Islet precursor cell (in vitro differentiated cells): ENCODE results near the gene POFUT2.
A peak's percentile ranks its signal among the peaks of the same experiment; 100 is the strongest.

Experiments used
- DNase-seq: peaks from one replicate; pipeline ENCODE4 v3.0.0-alpha.2; 2018

POFUT2 gene

DNA sequence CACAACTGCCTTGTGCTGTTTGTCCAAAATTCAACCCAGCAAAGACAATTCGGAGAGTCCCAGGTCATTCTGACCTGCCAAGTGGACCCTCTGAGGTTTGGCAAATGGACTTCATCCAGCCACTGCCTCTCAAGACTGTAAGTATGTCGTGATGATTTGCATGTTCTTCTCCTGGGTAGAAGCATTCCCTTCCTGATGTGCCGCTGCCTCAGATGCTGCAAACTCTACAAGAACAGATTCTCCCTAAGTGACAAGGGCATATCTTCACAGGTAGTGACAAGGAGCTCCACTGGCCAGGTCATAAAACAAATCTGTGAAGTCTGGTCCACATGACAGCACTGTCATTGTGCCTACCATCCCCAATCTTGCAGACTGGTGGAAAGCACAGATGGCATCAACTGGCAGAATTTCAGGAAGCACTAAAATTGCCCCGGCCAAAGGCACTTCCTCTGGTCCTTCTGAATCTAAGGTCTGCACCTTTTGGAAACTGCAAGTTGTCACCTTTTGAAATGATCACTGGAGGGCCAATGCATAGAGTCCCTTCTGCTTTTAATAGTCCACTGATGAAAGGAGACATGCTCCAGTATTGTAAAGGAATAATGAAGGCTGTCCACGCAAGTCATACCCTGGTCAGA, 27.4 kb downstream of the POFUT2 start:
- peak; percentile 45 for DNase-seq

DNA sequence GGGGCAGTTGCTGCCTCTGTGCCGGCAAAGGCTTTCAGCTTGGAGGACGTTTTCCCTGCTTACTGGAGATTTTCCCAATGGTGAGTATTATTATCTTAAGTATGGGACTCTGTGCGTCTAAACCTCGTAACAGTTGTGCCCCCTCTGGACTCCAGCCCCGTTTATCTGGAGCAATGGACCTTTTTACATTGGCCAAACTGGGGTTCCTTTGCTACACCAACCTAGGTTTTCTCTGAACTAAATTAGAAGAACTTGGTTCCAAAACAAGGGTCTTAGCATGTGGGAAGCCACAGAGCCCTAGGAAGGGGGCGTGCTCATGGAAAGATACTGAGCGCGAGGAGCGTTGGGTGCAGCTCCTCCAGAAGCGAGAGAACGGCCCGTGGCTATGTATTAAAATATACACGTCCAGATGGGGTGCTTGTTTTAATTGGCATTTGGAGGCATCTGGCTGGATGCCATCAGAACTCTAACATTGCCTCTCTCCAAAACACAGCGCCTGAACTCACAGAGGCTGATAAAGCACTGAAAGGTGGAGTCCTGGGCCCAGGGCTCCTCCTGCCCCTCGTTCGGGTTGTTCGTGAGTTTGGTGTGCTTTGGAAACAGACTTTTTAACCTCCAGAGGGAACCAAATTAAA, 28.4 kb downstream of the POFUT2 start:
- DNase-seq = no peak

DNA sequence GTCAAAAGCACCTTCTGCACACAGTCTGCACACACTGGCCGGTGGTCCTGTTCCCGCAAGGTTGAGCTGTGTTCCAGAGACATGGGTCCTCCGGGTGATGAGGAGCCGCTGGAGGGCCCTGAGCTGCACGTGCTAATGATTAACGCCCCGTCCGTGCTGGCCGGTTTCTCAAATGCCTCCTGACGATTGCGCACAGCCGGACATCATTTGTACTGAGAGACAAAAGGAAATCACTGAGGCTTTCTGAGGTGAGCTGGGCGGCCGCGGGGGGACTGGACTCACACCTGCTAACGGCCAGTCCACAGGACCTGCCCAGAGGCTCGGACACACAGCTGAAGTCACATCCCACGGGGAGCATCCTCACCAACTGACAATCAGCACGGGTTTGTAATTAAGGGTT, 29.2 kb downstream of the POFUT2 start:
- DNase-seq = peak; percentile 47

DNA sequence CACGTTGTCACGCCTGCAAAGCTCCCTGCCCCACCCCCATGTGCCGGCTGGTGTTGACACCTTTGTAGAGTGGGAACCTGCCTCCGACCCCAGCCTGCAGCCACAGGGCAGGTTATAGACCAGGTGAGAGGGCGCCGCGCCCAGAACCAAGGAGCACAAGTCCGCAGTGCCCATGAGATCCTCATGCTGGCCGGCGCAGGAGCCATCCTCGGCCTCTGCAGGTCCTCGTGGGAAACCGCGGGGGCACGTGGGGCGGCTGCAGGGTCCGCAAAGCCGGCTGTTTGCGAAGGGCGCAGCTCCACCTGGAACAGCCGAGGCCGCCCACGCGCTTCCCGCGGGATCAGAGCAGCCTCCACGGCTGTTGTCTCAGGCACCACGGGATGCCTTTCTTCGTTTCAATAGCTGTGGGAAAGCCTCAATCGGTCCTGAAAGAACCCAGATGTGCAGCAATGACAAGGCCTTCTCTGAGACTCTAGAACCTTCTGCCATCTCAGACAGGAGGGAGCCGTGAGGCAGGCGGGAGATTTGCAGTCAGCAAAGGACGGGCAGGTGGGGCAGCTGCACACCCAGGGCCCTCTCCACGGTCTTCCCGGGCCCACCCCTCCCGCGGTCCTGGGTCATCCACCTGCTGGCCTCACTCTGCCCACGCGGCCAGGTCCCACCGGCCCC, 29.9 kb downstream of the POFUT2 start:
- DNase-seq = peak; percentile 54

DNA sequence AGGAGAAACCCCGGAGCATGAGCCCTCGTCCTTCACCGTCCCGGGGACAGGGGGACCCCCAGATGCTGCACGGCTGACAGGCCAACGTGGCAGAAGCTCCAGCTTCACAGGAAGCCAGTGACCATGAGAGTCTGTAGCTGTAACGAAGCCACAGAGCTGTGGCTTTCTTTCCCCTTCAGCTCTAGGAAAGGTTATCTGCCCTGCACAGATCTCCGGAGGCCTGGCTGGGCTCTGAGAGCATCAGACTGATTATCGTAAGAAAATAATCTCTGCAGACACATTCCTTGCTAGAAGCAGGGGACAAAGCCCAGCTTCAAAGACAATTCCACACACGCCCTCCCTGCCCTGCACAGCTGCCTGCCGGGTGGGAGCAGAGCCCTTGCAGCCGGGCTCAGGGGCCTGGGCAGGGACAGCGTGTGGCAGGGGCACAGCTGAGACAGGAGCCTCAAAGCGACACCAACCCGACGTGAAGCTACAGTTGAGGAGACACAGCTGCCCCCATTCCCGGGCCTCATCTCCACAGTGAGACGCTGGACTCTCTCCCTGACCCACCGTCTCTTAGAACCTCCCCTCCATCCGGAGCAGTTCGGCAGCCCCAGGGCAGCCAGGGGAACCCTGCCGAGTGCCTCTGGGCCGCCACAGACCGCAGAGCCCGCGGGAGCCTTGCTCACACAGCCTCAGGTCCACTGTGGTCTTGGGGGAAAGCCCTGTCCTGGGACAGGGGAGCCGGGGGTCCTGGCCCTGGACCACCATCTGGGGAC, 30.6 kb downstream of the POFUT2 start:
- peak; percentile 60 for DNase-seq

DNA sequence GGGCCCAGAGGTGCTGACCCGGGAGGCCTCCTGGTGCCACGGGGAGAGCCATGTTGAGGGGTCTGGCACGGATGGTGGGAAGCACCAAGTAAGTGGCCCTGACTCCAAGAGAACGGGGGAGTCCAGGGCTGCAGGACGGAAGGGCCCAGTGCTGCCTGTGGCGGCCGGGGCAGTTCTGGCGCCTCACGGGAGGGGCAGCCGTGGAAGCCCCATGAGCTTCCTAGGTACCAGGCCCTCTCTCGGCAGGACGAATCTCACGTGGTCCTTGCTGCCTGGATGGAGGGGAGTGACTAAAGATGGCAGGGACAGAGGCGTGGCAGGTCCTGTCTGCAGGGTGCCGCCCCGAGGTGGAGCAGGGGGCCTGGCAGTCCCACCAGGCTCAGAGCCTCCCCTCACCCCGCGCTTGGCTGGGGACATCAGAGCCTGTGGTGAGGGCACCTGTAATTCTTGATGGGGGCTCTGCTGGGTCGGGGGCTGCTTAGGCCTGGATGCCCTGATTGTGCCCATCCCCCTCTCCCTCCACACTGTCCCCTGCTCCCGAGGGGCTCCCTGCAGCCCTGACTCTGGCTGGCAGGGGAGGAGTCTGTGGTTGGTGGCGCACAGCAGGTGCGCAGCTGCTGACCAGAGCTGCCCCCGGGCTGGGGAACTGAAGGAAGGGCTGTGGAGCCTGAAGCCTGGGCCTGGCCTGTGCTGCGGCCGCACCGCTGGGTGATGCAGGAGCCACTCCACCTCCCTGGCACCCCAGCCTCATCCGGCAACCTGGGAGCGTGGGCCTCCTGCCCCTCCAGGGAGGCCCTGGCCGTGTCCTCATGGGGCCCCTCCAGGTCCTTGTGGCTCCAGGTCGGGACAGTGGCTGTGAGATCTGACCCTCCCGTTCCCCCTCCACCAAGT, 31.4 kb downstream of the POFUT2 start:
- DNase-seq = no peak

DNA sequence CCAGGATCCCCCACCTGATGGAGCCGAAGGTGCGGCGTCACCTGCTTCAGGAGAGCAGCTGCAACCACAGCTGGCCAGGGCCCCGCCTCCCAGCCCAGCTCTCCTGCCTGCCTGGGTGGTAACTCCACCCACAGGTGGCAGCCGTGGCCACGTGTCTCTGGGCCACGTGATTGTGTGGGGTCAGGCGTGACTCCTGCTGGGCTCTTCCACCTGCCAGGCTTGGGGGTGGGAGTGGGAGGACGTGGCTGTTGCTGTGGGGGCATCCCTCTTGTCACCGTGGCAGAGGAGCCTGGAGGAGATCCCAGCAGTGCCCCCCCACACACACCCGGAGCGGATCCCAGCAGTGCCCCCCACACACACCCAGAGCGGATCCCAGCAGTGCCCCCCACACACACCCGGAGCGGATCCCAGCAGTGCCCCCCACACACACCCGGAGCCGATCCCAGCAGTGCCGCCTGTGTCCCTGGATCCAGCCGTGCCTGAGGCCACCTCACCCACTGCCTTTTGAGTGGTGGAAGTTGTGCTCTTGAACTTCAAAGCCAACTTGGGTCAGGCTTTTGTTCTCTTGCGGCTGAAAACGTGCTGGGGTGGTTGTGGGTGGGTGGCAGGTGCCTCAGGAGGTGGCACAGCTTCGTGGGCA, 32.2 kb downstream of the POFUT2 start:
- peak; percentile 52 for DNase-seq

DNA sequence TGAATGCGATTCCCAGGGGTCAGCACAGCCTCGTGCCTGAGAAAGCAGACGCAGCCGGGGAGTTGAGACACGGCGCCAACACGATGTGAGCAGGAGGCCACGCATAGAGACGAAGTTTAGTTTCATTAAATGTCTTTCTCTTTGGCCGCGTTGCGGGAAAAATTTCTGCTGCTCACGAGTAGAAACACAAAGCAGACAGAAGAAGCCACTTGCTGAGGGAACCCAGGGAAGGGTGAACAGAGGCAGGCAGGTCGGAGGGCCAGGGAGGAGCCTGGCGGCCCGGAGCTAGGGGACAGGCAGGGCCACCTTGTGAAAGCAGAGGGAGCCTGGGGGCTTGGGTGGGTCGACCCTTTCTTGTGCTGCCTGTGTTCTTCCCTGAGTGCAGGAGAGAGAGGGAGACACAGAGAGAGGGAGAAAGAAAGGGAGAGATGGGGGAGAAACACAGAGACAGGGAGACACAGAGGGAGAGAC, 33.2 kb downstream of the POFUT2 start:
- DNase-seq = peak; percentile 44

DNA sequence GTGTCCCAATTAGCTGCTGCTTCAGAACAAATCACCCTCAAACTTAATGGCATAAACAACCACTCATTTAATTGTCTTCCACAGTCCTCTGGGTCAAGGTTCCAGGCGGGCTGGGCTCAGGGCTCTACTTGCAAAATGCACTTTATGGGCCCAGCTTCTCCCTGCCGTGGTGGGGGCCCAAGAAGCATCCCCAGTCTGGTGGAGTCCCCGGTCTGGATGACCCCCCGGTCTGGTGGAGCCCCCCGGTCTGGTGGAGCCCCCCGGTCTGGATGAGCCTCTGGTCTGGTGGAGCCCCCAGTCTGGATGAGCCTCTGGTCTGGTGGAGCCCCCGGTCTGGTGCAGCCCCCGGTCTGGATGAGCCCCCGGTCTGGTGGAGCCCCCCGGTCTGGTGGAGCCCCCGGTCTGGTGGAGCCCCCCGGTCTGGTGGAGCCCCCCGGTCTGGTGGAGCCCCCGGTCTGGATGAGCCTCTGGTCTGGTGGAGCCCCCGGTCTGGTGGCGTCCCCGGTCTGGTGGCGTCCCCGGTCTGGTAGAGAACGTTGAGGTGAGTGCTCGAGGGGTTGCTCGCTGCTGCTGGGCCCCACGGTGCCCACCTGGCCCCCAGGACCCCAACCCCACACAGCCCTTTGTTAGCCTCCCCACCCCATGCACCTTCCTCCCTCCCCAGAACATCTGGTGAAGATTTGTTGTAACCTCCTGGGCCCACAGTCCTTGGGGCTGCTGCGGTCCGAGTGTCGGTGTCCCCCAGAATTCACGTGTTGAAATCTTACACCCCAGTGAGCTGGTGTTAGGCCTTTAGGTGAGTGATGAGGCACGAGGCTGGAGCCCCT, 33.8 kb downstream of the POFUT2 start:
- no peak for DNase-seq

DNA sequence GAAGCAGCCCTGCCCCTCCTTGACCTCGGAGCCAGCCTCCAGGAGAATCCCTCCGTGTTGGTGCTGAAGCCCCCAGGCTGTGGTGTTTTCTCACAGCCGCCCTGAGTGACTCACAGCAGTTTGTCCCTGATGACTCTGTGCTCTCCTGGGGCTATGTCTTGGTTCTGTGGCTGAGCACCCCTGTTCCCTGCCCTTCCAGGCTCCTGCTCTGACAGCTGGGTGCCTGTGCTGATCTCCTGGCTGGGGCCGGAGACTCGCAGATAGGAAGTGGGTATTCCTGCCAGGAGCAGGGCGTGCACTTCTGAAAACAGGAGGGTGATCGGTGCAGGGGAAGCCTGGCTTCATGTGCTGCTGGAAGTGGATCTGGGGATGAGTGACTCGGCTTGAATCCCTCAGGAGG, 34.5 kb downstream of the POFUT2 start:
- DNase-seq = peak; percentile 92

DNA sequence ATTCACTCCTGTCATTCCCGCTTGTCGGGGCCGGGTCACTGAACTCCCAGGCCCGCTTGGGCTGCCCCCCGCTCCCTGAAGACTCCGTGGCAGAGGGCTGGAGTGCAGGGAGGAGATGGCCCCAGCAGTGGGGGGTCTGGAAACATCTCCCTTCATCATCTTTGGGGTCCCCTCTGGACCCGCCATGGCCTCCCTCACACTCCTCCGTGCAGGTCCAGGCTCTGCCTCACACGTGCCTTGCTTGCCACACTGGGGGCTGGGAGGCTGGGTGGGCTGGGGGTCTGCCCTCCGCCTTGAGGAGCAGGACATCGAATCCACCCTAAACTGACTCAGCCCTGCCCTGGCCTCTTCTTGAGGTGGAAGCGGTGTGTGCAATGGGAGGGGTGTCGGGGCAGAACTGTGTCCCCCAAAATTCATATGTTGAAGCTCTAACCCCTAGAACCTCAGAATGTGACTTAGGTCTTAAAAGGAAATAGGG, 35.2 kb downstream of the POFUT2 start:
- DNase-seq = peak; percentile 42

DNA sequence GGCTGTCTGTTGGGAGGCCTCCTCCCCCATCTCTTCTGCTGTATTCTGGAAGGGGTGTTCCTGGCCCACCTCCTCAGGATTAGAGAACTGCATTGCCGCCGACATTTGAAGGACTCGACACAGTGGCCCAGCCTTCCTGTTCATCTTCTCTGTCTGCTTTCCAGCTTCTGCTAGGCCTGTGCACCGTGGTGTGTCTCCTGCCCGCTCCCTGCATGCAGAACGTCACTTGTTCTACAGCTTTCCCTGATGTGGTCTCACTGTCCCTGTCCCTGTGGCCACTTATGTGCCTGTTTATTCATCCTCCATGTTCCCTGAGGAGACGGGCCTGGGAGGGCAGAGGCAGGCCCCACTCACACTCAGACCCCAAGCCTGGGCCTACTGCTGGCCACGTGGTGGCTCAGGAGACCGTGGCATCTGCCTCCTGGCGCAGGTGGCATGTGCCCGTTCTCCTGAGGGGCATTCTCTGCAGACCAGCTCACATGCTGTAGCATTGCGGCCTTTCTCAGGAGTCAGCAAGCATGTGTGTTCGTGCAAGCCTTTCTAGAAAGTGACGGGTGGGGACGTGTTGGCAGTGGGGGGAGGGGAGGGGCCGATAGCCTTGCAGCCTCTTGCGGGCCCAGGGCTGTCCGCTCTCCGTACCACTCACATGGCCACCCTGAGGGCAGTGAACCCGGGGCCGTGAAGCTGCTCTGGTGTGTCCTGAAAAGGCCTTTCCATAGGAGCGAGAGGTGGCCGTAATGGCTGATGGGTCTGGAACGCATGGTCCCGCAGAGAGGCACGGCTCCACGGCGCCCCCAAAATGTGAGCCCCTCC, 35.9 kb downstream of the POFUT2 start:
- DNase-seq = peak; percentile 44

DNA sequence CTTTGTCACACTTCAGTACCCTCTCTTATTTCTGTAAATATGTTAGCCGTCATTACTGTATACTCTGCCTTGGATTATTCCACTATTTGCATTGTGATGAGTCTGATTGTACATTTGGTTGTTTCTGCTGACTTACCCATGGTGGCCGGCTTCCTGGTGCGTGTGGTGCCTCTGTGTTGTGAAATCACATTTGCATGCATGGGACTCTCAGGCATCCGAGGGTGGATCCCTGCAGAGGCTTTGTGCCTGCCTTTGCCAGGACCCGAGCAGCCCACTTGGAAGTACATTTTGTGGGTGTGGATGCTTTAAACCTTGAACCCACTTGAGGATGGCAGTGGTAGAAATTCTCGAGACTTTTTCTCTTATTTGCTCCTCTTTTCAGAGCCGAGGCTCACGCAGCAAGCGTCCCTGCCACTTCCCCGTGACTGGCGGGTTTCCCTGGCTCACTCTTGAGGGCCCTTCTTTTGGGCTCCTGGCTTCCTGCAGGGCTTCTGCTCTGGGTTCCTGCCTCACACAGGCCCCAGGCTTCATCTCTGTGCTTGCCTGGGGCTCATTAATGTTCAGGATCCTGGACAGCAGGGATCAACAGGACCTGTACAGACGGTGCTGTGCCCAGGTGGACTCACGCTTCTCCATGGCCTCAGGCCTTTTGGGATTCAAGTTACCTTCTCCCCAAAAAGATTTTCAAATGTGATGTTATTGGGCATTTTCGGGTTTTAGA, 36.6 kb downstream of the POFUT2 start:
- no peak for DNase-seq

DNA sequence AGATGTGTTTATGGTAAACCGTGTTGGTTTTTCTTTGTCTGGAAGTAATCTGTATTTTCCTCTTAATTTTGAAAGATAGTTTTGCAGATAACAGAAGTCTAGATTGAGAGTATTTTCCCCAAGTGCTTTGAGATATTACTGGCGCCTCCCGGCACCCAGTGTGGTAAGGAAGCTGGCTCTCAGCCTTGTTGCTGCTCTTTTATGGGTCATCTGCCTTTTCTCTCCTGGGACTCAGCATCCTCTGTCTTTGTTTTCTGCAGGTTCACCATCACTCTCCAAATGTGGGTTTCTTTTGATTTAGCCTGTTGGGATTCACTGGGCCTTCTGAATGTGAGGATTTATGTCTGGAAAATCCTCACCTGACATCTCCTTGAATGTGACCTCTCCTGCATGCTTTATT, 37.4 kb downstream of the POFUT2 start:
- DNase-seq = no peak

DNA sequence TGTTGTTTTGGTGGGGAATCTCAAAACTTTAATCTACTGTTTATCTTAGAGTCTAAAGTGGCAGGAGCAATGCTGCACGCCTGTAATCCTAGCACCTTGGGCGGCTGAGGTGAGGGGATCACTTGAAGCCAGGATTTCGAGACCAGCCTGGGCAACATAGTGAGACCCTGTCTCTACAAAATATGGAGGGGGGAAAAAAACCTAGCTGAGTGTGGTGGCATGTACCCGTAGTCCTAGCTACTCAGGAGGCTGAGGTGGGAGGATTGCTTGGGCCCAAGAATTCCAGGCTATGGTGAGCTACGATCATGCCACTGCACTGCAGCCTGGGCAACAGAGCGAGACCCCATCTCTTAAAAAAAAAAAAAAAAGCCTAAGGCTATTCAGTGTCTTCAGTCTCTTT, 38.1 kb downstream of the POFUT2 start:
- DNase-seq = no peak

DNA sequence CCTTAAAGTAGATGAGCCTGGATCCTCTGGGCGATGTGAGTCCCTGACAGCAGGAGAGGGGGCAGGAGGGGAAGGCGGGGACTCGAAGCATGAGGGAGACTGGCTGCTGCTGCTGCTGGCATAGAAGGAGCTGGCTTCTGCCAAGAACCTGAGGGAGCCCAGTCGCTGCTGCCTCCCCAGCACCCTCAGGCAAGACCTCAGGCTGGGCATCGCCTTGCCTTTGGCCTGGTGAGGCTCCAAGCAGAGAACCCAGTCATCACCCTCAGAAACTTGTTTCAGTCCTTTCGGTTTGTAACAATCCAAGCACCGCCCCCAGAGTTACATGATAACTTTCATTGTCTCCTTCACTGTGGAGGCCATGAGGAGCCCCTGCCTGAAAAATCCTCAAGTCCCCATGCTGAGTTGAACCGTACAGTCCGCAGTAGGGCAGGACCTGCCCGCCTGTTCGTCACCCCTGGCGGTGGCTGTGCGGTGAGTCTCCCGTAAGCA, 38.8 kb downstream of the POFUT2 start:
- DNase-seq = peak; percentile 68

DNA sequence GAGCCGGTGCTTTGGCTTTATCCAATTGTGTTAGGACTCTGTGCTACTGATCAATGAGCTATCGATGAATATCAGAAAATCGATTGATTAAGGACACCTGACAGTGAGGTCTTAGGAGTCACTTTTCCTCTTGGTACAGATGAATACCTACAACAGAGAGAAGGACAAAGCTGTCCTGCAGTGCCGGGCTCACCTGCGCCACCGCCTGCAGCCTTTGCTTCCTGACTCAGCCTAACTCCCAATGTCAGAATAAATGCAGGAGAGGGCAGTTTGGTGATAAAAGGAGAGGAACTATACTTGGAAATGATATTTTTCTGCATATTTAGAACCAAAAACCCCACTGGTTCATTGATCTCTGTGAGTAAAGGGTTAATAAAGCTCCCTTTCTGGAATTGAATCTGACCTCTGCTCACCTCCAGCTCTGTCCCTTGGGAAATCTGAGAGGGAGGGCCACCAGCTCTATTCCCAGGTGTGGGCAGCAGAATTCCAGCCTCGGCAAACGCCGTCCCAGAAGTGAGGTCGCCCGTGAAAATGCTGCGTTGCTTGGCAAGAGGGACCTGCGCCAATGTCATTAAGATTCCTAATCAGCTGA, 39.3 kb downstream of the POFUT2 start:
- no peak for DNase-seq
